H9 (cell line): ENCODE results near the gene DNTT. TPM values are rescaled to one million over a fixed set of nuclear protein-coding genes. Genes with fewer than 3 reads are reported as not detected.

Experiments used
- DNase-seq: peaks from one replicate; pipeline ENCODE4 v3.0.0-alpha.2; 2017
- H2AFZ ChIP-seq: one replicate; pipeline ENCODE4 v1.6.1; 2013; ENCODE audit warnings: mild to moderate bottlenecking, low read length, control low read depth, moderate library complexity
- H2AK5ac ChIP-seq: 2 replicates; pipeline ENCODE4 v1.6.1; 2013; ENCODE audit warnings: low read length, control low read depth, mixed read lengths; ENCODE audit not compliant: insufficient read length
- H2BK120ac ChIP-seq: one replicate; pipeline ENCODE4 v1.6.1; 2013; ENCODE audit warnings: low read depth, mild to moderate bottlenecking, low read length, control low read depth, inconsistent platforms; ENCODE audit not compliant: poor library complexity, severe bottlenecking
- H2BK12ac ChIP-seq: 2 replicates; pipeline ENCODE4 v1.6.1; 2013; ENCODE audit warnings: low read length, control low read depth, mixed read lengths, low read depth; ENCODE audit not compliant: insufficient read length
- H2BK15ac ChIP-seq: 2 replicates; pipeline ENCODE4 v1.6.1; 2013; ENCODE audit warnings: low read depth, low read length, control low read depth
- H2BK20ac ChIP-seq: one replicate; pipeline ENCODE4 v1.6.1; 2013; ENCODE audit warnings: low read depth, mild to moderate bottlenecking, low read length, control low read depth, inconsistent platforms; ENCODE audit not compliant: poor library complexity, severe bottlenecking
- H2BK5ac ChIP-seq: 2 replicates; pipeline ENCODE4 v1.6.1; 2013; ENCODE audit warnings: low read length, control low read depth, mixed read lengths; ENCODE audit not compliant: insufficient read length
- H3K14ac ChIP-seq: 2 replicates; pipeline ENCODE4 v1.6.1; 2013; ENCODE audit warnings: low read length, control low read depth; ENCODE audit not compliant: insufficient read depth
- H3K18ac ChIP-seq: 2 replicates; pipeline ENCODE4 v1.6.1; 2013; ENCODE audit warnings: low read depth, mild to moderate bottlenecking, mixed read lengths, low read length, control low read depth; ENCODE audit not compliant: insufficient read length
- H3K23ac ChIP-seq: 2 replicates; pipeline ENCODE4 v1.6.1; 2013; ENCODE audit warnings: low read length, control low read depth, mixed read lengths, low read depth; ENCODE audit not compliant: insufficient read length
- H3K23me2 ChIP-seq: 2 replicates; pipeline ENCODE4 v1.6.1; 2013; ENCODE audit warnings: low read depth, mild to moderate bottlenecking, mixed read lengths, low read length, control low read depth; ENCODE audit not compliant: insufficient read length, poor library complexity, severe bottlenecking
- H3K27ac ChIP-seq: 2 replicates; pipeline ENCODE4 v1.5.1; 2013; ENCODE audit warnings: low read length, control low read depth, mixed read lengths, low read depth; ENCODE audit not compliant: insufficient read length
- H3K27me3 ChIP-seq: 2 replicates; pipeline ENCODE4 v1.6.1; 2013; ENCODE audit warnings: low read length, control low read depth, inconsistent platforms; ENCODE audit not compliant: insufficient read depth
- H3K4ac ChIP-seq: 2 replicates; pipeline ENCODE4 v1.6.1; 2013; ENCODE audit warnings: low read depth, mild to moderate bottlenecking, control low read depth, inconsistent platforms, low read length, moderate library complexity
- H3K4me1 ChIP-seq: 2 replicates; pipeline ENCODE4 v1.6.1; 2013; ENCODE audit warnings: low read length, control low read depth, inconsistent platforms; ENCODE audit not compliant: insufficient read depth
- H3K4me2 ChIP-seq: 2 replicates; pipeline ENCODE4 v1.6.1; 2013; ENCODE audit warnings: low read length, control low read depth, mixed read lengths; ENCODE audit not compliant: insufficient read length, insufficient read depth
- H3K56ac ChIP-seq: 2 replicates; pipeline ENCODE4 v1.6.1; 2013; ENCODE audit warnings: low read depth, mild to moderate bottlenecking, mixed read lengths, low read length, control low read depth; ENCODE audit not compliant: insufficient read length
- H3K79me1 ChIP-seq: 2 replicates; pipeline ENCODE4 v1.6.1; 2013; ENCODE audit warnings: low read depth, mild to moderate bottlenecking, moderate library complexity, low read length, control low read depth, inconsistent platforms; ENCODE audit not compliant: insufficient read depth, poor library complexity, severe bottlenecking
- H3K79me2 ChIP-seq: 2 replicates; pipeline ENCODE4 v1.6.1; 2013; ENCODE audit warnings: low read length, control low read depth, inconsistent platforms; ENCODE audit not compliant: insufficient read depth
- H3K9ac ChIP-seq: 2 replicates; pipeline ENCODE4 v1.6.1; 2013; ENCODE audit warnings: low read length, control low read depth, mixed read lengths; ENCODE audit not compliant: insufficient read length; ENCODE audit errors: extremely low read depth
- H3K9me3 ChIP-seq: one replicate; pipeline ENCODE4 v1.6.1; 2013; ENCODE audit warnings: low read depth, low read length, inconsistent platforms; ENCODE audit not compliant: control insufficient read depth
- H3T11ph ChIP-seq: one replicate; pipeline ENCODE4 v1.6.1; 2013; ENCODE audit warnings: mild to moderate bottlenecking, low read length, control low read depth, inconsistent platforms
- H4K20me1 ChIP-seq: one replicate; pipeline ENCODE4 v1.6.1; 2013; ENCODE audit not compliant: control insufficient read depth, insufficient read length, insufficient read depth
- H4K5ac ChIP-seq: 2 replicates; pipeline ENCODE4 v1.6.1; 2013; ENCODE audit warnings: low read depth, mild to moderate bottlenecking, mixed read lengths, low read length, control low read depth; ENCODE audit not compliant: insufficient read length
- H4K8ac ChIP-seq: replicated peaks from 2 replicates; pipeline ENCODE4 v1.6.1; 2013; ENCODE audit warnings: low read length, control low read depth, mixed read lengths, low read depth; ENCODE audit not compliant: insufficient read length
- H4K91ac ChIP-seq: 2 replicates; pipeline ENCODE4 v1.6.1; 2013; ENCODE audit warnings: low read depth, mild to moderate bottlenecking, moderate library complexity, mixed read lengths, low read length, control low read depth; ENCODE audit not compliant: insufficient read length
- H3K27ac Mint-ChIP-seq, 3 experiments: 2 replicates in 2 of 3; 3 replicates in 1 of 3; pipeline ENCODE4 v1.8.0; 2020 to 2021; ENCODE audit warnings: mixed read lengths in 3 of 3, mild to moderate bottlenecking in 1 of 3, moderate library complexity in 1 of 3
- H3K27me3 Mint-ChIP-seq: 2 replicates; pipeline ENCODE4 v1.8.0; 2021; ENCODE audit warnings: low read depth, mild to moderate bottlenecking, moderate library complexity, mixed read lengths
- H3K36me3 Mint-ChIP-seq, 3 experiments: 2 replicates in 2 of 3; 3 replicates in 1 of 3; pipeline ENCODE4 v1.8.0; 2020 to 2021; ENCODE audit warnings: low read depth in 3 of 3, mixed read lengths in 3 of 3; ENCODE audit not compliant: insufficient read depth in 1 of 3
- H3K4me1 Mint-ChIP-seq, 2 experiments: 2 replicates each; pipeline ENCODE4 v1.8.0; 2020; ENCODE audit warnings: mixed read lengths in 2 of 2
- H3K4me3 Mint-ChIP-seq, 2 experiments: 2 replicates in 1 of 2; 3 replicates in 1 of 2; pipeline ENCODE4 v1.8.0; 2020 to 2021; ENCODE audit warnings: mild to moderate bottlenecking in 2 of 2, mixed read lengths in 2 of 2, moderate library complexity in 1 of 2
- H3K9me3 Mint-ChIP-seq, 2 experiments: 2 replicates in 1 of 2; 3 replicates in 1 of 2; pipeline ENCODE4 v1.8.0; 2020; ENCODE audit warnings: mild to moderate bottlenecking in 2 of 2, mixed read lengths in 2 of 2, moderate library complexity in 1 of 2
- CTCF ChIP-seq: fragments of 200-600 bp; sonication (generic); conservative IDR thresholded peaks from 3 replicates; pipeline ENCODE4 v1.8.0; 2021; ENCODE audit warnings: antibody characterized with exemption, mild to moderate bottlenecking
- WGBS: extraction: QIAGEN DNeasy Blood & Tissue Kit; methylation state at CpG from one replicate; pipeline ENCODE4 v1.1.7; 2013; ENCODE audit warnings: missing lambda C conversion rate, low lambda C conversion rate, mixed read lengths; ENCODE audit not compliant: insufficient read length; ENCODE audit errors: extremely low coverage; 5-methylcytosine and 5-hydroxymethylcytosine counted together
- total RNA-seq: library from RNA; stranded (reverse); gene quantifications from 2 replicates; pipeline ENCODE4 v1.2.1, GENCODE V29; 2021

The DNTT gene
- total RNA-seq, 1 experiment from 2014 or later = not detected

GRCh38 chr10:96270571-96270970, 33.7 kb upstream of the DNTT start:
- no peak overlapping the region for H3K4me3 Mint-ChIP-seq
- no peaks in the 10 kb centered on the region for H3K9me3 Mint-ChIP-seq
- Histone ChIP-seq H2BK12ac (no peak overlapping the region), H3K23ac (no peak overlapping the region), H2AFZ (no peak overlapping the region), H3K9me3 (no peaks in the 10 kb centered on the region), H3K27ac (no peak overlapping the region), H3K14ac (no peak overlapping the region), H4K8ac (no peak overlapping the region), H4K20me1 (no peaks in the 10 kb centered on the region), H2BK20ac (no peak overlapping the region), H2BK15ac (no peak overlapping the region), H3K4ac (no peak overlapping the region), H3K23me2 (no peaks in the 10 kb centered on the region), H3K18ac (no peak overlapping the region), H3K9ac (no peak overlapping the region), H3K27me3 (no peaks in the 10 kb centered on the region), H4K91ac (no peak overlapping the region), H3K56ac (no peak overlapping the region), H2BK5ac (no peak overlapping the region), H3K79me1 (no peaks in the 10 kb centered on the region), H3K4me2 (no peak overlapping the region), H3T11ph (no peak overlapping the region), H4K5ac (no peak overlapping the region), H2BK120ac (no peak overlapping the region), H3K79me2 (no peaks in the 10 kb centered on the region), H2AK5ac (no peak overlapping the region), H3K4me1 (no peaks in the 10 kb centered on the region)
- no peak overlapping the region for H3K27ac Mint-ChIP-seq
- no peak for DNase-seq
- peaks cover 1% of the 10 kb centered on the region; the same call in 1 of the 2 replicates for H3K27me3 Mint-ChIP-seq
- WGBS = no CpG with 5 or more reads among the region's 2 CpGs
- H3K36me3 Mint-ChIP-seq = no peaks in the 10 kb centered on the region
- H3K4me1 Mint-ChIP-seq = peaks cover 3 to 8% of the 10 kb centered on the region in 2 experiments; a peak in 3 of 4 replicates
- TF ChIP-seq CTCF = no peak
